Hematopoietic multipotent progenitor cell treated with erythropoietin and hydrocortisone succinate and interleukin-3 and kit ligand, for 15 days (in vitro differentiated cells): Measurements from ENCODE around the gene UBAC2.
A peak's percentile ranks its signal among the peaks of the same experiment; 100 is the strongest.

Source experiments
- DNase-seq: peaks from one replicate; pipeline ENCODE4 v3.0.0-alpha.2; 2015; ENCODE audit warnings: low spot score

Gene UBAC2

GRCh38 chr13:99295488-99296252, 95.0 kb downstream of the UBAC2 start:
- DNase-seq = no peak

GRCh38 chr13:99296398-99296797, 95.7 kb downstream of the UBAC2 start:
- no peak for DNase-seq

- no peak for DNase-seq
Observed at GRCh38 chr13:99297331-99297730, 96.7 kb downstream of the UBAC2 start.

- no peak for DNase-seq
Observed at GRCh38 chr13:99298056-99298455, 97.4 kb downstream of the UBAC2 start.

GRCh38 chr13:99299256-99299919, 98.7 kb downstream of the UBAC2 start:
- DNase-seq = no peak

GRCh38 chr13:99299920-99300341, 99.3 kb downstream of the UBAC2 start:
- DNase-seq = no peak

GRCh38 chr13:99301056-99301838, 100.6 kb downstream of the UBAC2 start:
- DNase-seq = no peak

GRCh38 chr13:99301913-99302636, 101.4 kb downstream of the UBAC2 start:
- no peak for DNase-seq

GRCh38 chr13:99302637-99303505, 102.2 kb downstream of the UBAC2 start:
- no peak for DNase-seq

GRCh38 chr13:99303863-99304521, 103.3 kb downstream of the UBAC2 start:
- DNase-seq = no peak

GRCh38 chr13:99304541-99304940, 103.9 kb downstream of the UBAC2 start:
- DNase-seq = no peak

GRCh38 chr13:99305158-99305557, 104.5 kb downstream of the UBAC2 start:
- no peak for DNase-seq

- no peak for DNase-seq
Observed at GRCh38 chr13:99305566-99305965, 104.9 kb downstream of the UBAC2 start.

- DNase-seq = peak; percentile 26
Observed at GRCh38 chr13:99307247-99307646, 106.6 kb downstream of the UBAC2 start, which contains the start of gene GPR183. GPR183 (minus strand) TSS chr13:99307399; CDS start chr13:99296145, 11,254 bp downstream.

GRCh38 chr13:99307648-99308339, 107.1 kb downstream of the UBAC2 start:
- DNase-seq = peak; percentile 49

GRCh38 chr13:99308471-99309087, 107.9 kb downstream of the UBAC2 start:
- no peak for DNase-seq

- no peak for DNase-seq
Observed at GRCh38 chr13:99310382-99311031, 109.9 kb downstream of the UBAC2 start.

GRCh38 chr13:99311137-99311536, 110.5 kb downstream of the UBAC2 start:
- DNase-seq = no peak
